ENCODE results near the gene NUTM1. TPM values are rescaled to one million over a fixed set of nuclear protein-coding genes. Genes with fewer than 3 reads are reported as not detected.

Gene NUTM1
- total RNA-seq, 3 donors from 2014 or later (not counting 1 experiment from before 2014, with no cell fraction given) = not detected

DNA sequence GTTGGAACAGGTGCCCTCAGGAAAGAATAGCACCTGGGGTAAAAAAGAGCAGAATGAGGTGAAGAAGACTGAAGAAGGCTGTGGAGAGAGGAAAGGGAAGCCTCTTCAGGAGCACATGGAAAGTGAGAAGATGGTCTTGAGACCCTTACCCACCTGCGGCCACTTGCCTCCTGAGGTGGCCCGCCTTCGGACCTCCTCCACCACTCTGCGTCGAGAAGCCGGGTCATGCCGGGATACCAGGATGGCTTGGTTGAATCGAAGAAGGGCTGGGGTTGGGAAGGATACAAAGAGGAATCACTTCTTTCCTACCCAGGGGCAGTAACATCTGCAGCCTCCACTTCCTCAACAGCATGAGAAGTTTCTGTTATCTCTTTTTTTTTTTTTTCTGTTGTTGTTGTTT, 20.9 kb downstream of the NUTM1 start:
- no peaks in the 10 kb centered on the region for H3K36me3 Mint-ChIP-seq
- Histone ChIP-seq H3K27me3 (ENCODE audit: control insufficient read depth, insufficient read depth, low read length) (no peaks in the 10 kb centered on the region), H3K4me1 (ENCODE audit: control insufficient read depth, insufficient read depth, low read length) (peaks cover 34% of the 10 kb centered on the region), H3K4me3 (ENCODE audit: low read length) (no peak overlapping the region), H3K9me3 (ENCODE audit: control insufficient read depth, insufficient read depth, low read length) (no peaks in the 10 kb centered on the region), H3K36me3 (ENCODE audit: control insufficient read depth, insufficient read depth, low read length) (peaks cover 10% of the 10 kb centered on the region), H3K27ac (ENCODE audit: low read length) (no peak overlapping the region)
- no peak overlapping the region for H3K27ac Mint-ChIP-seq
- H3K4me1 Mint-ChIP-seq = peaks cover 23 to 35% of the 10 kb centered on the region in 2 donors
- no peaks in the 10 kb centered on the region for H3K9me3 Mint-ChIP-seq
- H3K4me3 Mint-ChIP-seq = no peak overlapping the region
- intact Hi-C loops (cut with micrococcal nuclease) = no loop called here
- WGBS (ENCODE audit: insufficient coverage) = no CpG with 5 or more reads among the region's 8 CpGs
- no peak for TF ChIP-seq CTCF (IDR thresholded peaks at IDR 0.05)
- no peaks in the 10 kb centered on the region for H3K27me3 Mint-ChIP-seq (ENCODE audit: low read depth in 2 of 2)
- no peak for ATAC-seq
- DNase-seq = no peak

GRCh38 chr15:34365091-34365825, 22.1 kb downstream of the NUTM1 start:
- H3K27ac Mint-ChIP-seq = peak overlapping the region; percentile 34 to 91
- peaks cover 23 to 35% of the 10 kb centered on the region in 2 donors for H3K4me1 Mint-ChIP-seq

DNA sequence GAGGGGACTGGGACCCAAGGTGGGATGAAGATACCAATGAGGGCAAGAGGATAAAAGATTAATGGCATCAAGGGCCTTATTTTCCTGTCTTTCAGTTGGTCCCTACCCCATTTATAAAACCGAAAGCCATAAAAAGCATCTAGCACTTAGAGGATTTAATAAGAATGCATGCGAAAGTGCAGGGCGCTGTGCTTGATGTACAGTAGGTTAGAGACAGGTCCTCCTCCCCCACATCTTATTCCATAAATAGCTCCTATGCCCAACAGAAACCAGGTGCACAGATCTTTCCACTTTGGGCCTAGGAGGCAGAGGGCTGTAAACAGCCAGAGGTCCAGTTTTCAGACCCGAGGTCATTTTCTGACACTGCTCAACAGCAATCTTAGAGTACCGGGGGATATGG, 22.7 kb downstream of the NUTM1 start:
- Histone ChIP-seq H3K4me3 (ENCODE audit: low read length) (peak overlapping the region; percentile 78), H3K27ac (ENCODE audit: low read length) (no peak overlapping the region), H3K36me3 (ENCODE audit: control insufficient read depth, insufficient read depth, low read length) (peaks cover 6% of the 10 kb centered on the region), H3K4me1 (ENCODE audit: control insufficient read depth, insufficient read depth, low read length) (peaks cover 37% of the 10 kb centered on the region), H3K9me3 (ENCODE audit: control insufficient read depth, insufficient read depth, low read length) (no peaks in the 10 kb centered on the region), H3K27me3 (ENCODE audit: control insufficient read depth, insufficient read depth, low read length) (no peaks in the 10 kb centered on the region)
- Mint-ChIP-seq H3K4me3 (peak overlapping the region; percentile 98), H3K27ac (peak overlapping the region; percentile 34 to 91), H3K9me3 (no peaks in the 10 kb centered on the region), H3K27me3 (ENCODE audit: low read depth in 2 of 2) (no peaks in the 10 kb centered on the region), H3K4me1 (peaks cover 23 to 35% of the 10 kb centered on the region in 2 donors), H3K36me3 (no peaks in the 10 kb centered on the region)
- DNase-seq (peak in 1 of 2 donors; percentile 13), ATAC-seq (no peak)
- WGBS (ENCODE audit: insufficient coverage) = 8% methylated on average over 2 of the region's 5 CpGs
- intact Hi-C loops (cut with micrococcal nuclease) = loop anchor here (2.0 kb wide), 3 partner anchors 31 to 303 kb away; partner anchors contain the start of gene EMC7
- no peak for TF ChIP-seq CTCF (IDR thresholded peaks at IDR 0.05)

More at GRCh38 chr15:34365091-34365825, 22.1 kb downstream of the NUTM1 start:
- Histone ChIP-seq H3K4me1 (ENCODE audit: control insufficient read depth, insufficient read depth, low read length) (peaks cover 37% of the 10 kb centered on the region), H3K4me3 (ENCODE audit: low read length) (peak overlapping the region; percentile 4), H3K36me3 (ENCODE audit: control insufficient read depth, insufficient read depth, low read length) (peaks cover 8% of the 10 kb centered on the region), H3K27ac (ENCODE audit: low read length) (peak overlapping the region; percentile 14), H3K9me3 (ENCODE audit: control insufficient read depth, insufficient read depth, low read length) (no peaks in the 10 kb centered on the region), H3K27me3 (ENCODE audit: control insufficient read depth, insufficient read depth, low read length) (no peaks in the 10 kb centered on the region)
- DNase-seq (peak in 1 of 2 donors; percentile 26), ATAC-seq (no peak)
- no peaks in the 10 kb centered on the region for H3K27me3 Mint-ChIP-seq (ENCODE audit: low read depth in 2 of 2)
- intact Hi-C loops (cut with micrococcal nuclease) = no loop called here
- no peak for TF ChIP-seq CTCF (IDR thresholded peaks at IDR 0.05)
- 70% methylated on average over 16 of the region's 16 CpGs for WGBS (ENCODE audit: insufficient coverage)
- peak overlapping the region; percentile 98 for H3K4me3 Mint-ChIP-seq
- no peaks in the 10 kb centered on the region for H3K9me3 Mint-ChIP-seq
- H3K36me3 Mint-ChIP-seq = no peaks in the 10 kb centered on the region
